TTC549 (cell line): ENCODE data around the gene HOMER3.
"Not testable (repeated sequence)": the region's sequence is repeated elsewhere in the genome, so short reads cannot be mapped to it uniquely, and the experiment has no call there.

ENCODE experiments used
- FAIRE-seq: peaks from 2 replicates; lab custom pipeline; 2012; peaks lifted over from hg19 to GRCh38; lab: Jason Lieb, UNC

Gene HOMER3

DNA sequence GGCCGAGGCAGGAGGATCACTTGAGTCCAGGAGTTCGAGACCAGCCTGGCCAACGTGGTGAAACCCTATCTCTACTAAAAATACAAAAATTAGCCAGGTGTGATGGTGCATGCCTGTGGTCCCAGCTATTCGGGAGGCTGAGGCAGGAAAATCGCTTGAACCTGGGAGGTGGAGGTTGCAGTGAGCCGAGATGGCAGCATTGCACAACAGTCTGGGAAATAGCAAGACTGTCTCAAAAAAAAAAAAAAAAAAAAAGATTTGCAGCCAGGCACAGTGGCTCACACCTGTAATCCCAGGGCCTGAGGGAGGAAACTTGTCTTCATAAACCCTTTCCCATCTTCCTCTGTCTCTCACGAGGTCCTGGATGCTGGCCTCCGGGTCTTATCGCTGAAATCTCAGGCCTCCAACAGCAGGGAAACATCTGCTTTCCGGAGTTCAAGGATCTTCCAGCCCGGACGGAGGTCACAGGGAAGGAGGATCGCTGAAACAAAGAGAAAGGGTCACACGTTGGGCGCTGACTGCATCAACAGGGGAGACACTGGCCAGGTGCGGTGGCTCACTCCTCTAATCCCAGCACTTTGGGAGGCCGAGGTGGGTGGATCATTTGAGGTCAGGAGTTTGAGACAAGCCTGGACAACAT, 11.5 kb upstream of the HOMER3 start:
- FAIRE-seq, result not testable (repeated sequence)

DNA sequence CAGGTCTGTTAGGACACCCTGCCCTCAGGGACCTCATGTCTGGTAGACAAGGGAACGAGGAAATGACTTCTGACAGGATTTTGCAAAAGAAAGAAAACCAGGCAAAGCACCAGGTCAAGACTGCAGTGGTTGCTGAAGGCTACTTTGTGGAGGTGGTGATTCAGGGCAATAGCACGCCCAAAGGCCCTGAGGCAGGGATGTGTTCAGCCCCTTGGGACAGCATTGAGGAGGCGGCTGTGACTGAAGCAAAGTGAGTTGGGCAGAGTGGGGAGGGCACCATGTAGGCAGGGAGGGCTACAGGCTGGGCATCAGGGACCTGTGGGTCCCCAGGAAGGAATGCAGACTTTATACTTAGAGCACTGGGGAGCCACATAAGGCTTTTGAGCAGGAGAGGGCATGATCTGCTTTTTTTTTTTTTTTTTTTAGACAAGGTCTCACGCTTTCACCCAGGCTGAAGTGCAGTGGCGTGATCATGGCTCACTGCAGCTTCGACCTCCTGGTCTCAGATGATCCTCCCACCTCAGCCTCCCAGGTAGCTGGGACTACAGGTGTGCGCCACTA, 10.8 kb upstream of the HOMER3 start:
- no peak for FAIRE-seq

DNA sequence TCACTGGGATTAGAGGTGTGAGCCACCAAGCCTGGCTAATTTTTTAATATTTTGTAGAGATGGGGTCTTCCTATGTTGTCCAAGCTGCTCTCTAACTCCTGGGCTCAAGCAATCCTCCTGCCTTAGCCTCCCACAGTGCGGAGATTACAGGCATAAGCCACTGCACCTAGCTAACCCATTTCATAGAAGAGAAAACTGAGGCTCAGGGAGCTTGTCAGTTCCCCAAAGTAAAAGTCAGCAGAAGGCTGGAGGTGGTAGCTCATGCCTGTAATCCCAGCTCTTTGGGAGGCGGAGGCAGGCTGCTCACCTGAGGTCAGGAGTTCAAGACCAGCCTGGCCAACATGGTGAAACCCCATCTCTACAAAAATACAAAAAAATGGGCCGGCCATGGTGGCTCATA, 8.8 kb upstream of the HOMER3 start:
- no peak for FAIRE-seq

DNA sequence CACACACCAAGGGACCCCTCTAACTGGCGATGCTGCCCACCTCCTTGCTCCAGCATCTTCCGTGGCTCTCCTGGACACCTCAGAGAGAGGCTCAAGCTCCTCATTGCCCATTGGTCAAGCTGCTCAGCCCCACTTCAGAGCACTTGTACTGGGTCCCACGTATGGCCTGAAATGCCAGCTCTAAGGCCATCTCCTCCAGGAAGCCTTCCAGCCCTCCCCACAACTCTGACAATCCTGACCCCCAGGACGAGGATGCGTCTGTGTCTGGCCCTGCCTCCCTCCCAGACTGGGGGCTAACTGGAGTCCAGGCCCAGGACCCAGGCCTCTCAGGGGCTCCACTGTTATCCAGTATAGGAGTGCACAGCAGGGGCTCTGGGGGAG, 7.9 kb upstream of the HOMER3 start:
- FAIRE-seq, result no peak

DNA sequence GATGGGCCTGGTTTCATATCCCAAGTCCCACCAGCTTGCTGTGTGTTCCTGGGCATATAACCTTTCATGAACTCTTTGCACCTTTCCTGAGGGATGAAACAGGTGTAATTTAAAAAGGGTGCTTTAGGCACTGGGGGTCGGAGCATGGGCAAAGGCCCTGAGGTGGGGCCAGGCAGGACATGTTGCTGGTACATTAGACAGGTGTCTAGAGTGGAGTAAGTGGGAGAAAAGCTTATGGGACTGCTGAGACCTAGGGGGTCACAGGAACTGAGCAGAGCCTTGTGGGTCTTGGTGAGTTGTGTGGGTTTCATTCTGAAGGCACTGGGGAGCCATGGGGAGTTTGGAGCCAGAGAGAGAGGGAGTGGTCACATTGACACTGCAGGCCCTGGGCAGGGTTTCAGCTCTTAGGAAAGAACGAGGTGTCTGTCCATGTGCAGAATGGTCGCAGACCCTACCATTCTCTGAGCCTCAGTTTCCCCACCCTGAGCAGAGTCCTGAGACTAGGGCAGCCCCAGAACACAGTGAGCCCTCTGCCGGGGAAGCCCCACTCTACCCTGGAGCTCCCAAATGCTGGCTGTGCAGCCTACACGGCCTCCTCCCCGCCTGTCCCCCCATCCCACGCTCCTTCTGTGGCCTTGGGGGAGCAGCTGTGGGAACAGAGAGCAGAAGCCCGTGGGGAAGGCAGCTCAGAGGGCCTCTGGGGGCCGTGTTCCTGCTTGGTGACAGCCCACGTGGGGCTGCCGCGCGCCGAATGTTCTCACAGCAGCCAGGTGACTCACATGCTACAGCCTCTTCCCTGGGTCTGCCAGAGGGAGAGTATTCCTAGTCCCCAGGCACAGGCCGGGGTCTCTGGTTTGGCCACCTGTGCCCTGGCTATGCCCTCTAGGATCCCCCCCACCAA, 7.3 kb upstream of the HOMER3 start:
- no peak for FAIRE-seq

DNA sequence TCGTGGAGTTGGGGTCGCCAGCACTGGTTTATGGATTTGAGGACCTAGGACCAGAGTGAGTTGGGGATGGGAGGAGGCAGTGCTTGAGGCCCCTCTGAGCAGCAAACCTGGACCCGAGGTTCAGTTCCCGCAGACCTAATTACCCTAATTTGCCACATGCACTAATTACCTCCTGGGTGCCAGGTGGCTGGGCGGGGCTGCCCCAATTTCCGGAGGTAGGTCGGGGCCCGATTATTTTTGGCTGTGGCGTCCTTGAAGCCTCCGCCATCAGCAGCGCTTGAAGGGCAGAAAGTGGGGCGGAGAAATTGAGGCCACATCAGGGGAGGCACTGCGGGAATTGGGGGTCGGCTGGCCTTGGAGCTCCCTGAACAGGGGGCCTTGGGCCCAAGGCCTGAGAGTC, 5.9 kb upstream of the HOMER3 start:
- FAIRE-seq, result no peak

DNA sequence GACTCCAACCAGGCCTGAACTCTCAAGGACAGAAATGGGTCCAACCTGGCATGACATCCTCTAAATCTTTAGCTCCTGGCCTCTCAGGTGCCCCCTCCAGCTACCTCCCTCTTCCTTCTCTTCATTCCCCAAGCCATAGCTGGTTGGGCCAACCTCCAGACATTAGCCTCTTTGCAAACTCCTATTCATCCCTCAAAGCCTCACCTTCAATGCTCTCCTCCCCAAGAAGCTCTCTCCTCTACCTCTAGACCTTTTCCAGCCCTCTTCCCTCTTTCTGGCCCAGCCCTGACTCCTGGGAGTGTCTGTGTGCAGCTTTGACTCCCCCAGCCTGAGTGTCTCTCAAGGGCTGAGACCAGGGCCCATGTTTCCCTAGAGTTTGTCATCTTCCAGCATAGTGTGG, 5.3 kb upstream of the HOMER3 start:
- FAIRE-seq, result no peak

DNA sequence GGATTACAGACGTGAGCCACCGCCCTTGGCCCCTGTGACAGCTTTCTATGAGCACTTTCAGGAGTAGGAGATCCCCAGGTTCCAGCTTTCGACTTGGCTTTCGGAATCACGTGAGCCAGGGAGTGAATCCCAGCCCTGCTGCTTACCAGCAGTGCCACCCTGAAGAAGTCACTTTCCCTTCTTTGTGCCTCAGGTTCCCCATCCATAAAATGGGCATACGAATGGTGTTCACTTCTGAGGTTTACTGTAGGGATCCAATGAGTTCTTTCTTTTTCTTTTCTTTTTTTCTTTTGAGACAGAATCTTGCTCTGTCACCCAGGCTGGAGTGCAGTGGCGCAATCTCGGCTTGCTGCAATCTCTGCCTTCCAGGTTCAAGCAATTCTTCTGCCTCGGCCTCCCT, 4.3 kb upstream of the HOMER3 start:
- no peak for FAIRE-seq

DNA sequence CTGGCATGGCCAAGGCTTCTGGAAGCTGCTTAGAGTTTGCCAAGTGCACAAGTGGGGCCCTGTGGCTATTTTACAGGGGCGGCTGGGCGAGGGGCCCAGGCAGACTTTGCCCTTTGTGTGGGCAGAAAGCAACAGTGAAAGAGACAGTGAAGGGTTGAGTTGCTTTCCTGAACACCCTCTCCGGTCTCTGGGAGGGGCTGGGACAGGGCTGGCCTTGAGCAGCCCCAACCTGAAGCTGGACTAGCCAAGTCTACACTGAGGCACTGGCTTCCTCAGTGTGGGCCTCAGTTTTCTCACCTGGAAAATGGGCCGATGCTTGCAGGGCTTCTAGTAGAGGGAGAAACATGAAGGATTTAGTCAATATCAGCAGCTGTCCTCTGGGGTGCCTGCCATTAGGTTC, 2.4 kb upstream of the HOMER3 start:
- no peak for FAIRE-seq

DNA sequence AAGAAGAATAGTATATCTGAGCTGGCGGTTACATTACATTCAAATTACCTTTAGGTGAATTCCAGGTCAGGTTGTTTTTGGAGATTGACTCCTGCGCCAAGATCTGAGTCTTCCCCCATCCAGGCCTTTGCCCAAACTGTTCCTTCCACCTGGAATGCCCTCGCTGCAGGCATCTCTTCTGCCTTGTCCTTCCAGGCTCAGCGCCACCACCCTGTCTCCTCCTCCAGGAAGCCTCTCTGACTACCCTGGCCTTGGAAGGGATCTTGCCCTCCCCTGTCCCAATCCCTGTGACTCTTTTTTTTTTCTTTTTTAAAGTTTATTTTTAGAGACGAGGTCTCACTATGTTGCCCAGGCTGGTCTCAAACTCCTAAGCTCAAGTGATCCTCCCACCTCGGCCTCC, 1.7 kb upstream of the HOMER3 start:
- FAIRE-seq, result no peak

DNA sequence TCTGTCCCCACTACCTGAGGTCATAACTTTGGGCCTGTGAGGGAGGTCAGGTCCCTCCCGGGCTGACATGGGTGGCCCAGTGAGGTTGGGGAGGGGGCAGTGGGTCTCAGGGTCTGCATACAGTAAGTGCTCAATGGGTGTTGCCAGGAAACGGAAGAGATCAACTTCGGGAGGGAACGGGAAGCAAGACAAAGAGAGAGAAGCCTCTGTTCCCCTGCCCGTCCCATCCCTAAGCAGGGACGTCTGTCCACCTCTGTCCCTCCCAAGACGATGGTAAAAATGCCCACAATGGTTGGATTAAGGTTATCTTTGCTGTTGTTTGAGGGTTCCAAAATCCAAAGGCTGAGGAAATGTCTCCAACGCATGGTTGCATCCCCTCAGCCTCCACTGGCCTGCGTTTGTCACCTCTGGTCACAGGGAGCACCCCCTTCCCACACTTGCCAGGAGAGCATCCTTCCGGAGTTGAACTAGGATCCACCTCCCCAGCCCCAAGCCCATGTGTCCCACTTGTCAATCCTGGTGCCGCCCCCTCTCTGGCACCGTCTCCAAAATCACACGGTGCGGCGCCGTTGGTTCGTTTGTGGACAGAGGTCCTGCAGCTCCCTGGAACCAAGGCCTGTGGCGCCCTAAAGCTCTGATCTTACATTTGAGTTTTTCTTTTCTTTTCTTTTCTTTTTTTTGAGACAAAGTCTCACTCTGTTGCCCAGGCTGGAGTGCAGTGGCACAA, 774 bp upstream of the HOMER3 start:
- no peak for FAIRE-seq

DNA sequence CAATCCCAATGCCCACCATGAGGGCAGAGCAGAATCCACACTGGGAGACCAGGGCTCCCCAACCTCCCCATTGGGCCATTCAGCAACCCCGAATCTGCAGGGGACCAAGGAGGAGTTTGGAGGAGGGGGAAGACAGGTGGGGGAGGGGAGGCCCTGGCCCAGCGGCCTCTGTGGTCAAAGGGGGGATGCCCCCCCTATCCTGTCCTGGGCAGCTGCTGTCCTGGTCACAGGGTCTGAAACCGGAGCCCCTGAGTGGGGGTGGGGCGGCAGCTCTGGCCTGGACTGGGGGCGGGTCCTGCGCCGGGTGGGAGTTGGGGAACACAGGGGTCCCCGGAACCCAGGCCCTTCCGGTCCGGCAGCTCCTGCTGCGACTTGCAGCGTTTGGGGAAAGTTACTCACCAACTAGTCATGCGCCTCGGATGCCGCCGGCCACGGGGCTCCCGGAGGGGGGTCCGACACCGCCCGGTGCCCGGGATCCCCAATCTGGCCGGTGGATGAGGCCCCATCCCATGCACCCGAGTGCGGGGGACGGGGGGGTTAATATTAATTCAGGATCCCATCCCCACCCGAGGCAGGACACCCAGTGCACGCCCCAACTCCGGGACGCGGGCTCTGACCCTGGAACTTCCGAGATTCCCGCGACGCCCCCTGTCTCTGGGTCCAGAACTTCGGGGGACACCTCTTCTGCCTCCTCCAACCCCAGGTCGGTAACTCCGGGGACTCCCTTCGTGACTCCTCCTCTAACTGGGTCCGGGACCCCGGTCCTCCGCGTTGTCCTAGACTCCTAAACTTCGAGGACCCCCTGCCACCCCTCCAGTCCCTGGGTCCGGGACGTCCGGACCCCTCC, 872 bp downstream of the HOMER3 start:
- FAIRE-seq, result no peak

DNA sequence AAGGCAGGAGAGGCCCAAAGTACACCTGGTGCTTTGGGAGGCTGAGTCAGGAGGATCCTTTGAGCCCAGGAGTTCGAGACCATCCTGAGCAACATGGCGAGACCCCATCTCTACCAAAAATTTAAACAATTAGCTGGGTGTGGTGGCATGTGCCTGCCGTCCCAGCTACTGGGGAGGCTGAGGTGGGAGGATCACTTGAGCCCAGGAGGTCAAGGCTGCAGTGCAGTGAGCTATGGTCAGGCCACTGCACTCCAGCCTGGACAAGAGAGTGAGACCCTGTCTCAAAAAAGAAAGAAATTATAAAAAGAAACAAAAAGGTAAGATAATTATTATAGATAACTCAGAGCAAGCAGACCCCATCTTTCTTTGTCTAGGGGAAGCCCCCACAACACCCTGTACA, 1.9 kb downstream of the HOMER3 start:
- no peak for FAIRE-seq

DNA sequence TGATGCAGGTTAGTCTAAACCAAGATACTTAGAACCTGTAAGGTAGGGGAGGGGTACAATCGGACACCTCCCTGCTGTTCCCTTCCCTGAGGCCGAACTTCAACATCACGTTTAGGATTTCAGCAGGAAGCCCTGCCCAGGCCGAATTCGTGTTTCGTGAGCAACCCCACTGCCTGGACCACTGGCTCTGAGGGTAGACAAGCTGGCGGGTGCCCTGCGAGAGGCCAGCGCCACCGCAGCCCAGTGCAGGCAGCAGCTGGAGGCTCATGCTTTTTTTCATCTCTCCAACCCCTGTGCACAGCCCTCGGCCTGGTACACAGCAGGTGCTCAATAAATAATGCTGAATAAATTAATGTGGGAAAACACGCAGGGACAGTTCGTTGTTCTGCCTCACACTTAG, 7.7 kb downstream of the HOMER3 start:
- no peak for FAIRE-seq

DNA sequence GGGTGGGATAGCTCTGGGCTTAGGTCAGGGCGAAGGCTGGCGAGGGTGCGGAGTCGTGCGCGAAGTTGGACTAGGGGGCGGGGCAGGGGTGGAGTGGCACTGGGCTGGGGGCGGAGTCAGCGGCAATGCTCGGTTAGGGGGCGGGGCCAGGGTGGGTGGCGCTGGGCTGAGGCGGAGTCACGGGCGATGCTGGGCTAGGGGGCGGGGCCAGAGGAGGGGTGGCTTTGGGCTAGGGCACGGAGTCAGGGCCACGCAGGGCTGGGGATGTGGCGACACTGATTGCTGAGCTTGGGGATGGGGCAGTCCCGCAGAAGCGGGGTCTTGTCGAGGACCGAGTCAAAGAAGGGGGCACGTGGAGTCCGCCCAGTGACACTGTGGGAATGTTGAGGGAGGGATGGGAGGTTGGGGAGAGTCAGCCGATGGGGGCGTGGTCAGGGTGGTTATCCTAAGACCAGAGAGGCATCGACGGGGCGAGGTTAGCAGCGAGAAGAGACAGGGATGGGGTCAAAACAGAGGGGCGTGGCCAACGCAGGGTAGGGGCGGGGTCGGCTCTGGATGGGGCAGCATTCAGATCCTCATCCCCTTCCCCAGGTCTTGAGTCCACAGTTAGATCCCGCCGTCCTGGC, 8.7 kb downstream of the HOMER3 start:
- no peak for FAIRE-seq

DNA sequence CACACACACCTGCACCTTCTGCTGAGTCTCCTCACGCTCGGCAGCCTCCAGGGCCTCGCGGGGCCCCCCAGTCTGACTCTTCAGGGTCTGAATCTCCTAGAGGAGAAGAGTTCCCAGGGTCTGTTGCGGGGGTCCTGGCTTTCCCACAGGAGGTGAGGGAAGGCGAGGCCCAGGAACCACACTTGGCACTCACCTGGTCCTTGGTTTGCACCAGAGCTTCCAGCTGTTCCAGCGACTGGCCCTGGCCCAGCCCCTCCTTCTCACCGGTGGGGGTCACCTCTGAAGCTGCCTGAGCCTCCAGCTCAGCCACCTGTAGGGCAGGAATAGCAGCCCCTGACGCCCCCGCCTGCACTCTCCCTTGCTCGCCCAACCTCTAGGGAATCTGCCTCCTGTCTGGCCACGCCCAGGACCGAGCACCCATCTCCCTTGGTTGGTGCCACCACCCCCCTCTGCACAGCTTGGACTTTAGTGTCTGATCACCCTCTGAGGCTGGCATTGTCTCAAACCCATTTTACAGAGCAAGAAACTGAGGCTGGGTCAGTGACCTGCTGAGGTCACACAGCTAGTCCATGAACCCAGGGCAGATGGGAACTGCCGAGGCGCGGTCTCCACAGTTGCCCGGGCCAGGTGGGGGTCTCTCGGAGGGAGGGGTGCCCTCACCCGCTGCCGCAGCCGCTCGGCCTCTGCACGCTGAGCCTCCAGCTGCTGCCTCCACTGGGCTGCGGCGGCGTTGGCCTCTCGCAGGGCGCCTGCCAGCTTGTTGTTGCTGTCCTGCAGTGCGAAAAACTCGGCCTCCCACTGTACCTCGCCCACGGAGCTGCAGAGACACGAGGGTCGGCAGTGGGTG, 9.5 kb downstream of the HOMER3 start:
- no peak for FAIRE-seq

DNA sequence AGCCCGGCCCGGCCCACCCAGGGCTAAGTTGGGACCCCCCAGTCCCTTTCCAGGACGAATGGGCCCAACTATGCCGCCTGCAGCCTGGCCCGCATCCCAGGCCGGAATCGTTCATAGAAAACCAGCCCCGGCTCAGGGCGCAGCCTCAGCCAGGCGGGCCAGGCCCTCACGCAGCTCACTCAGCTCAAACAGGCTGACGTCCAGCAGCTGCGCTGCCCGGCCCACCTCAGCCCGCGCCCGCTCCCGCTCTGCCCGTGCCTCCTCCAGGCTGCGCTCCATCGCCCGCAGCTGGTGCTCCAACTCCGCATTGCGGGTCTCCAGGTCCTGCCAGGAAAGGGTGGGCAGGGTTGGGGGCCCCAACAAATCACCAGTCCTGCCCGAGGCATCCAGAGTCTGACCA, 11.7 kb downstream of the HOMER3 start:
- no peak for FAIRE-seq

DNA sequence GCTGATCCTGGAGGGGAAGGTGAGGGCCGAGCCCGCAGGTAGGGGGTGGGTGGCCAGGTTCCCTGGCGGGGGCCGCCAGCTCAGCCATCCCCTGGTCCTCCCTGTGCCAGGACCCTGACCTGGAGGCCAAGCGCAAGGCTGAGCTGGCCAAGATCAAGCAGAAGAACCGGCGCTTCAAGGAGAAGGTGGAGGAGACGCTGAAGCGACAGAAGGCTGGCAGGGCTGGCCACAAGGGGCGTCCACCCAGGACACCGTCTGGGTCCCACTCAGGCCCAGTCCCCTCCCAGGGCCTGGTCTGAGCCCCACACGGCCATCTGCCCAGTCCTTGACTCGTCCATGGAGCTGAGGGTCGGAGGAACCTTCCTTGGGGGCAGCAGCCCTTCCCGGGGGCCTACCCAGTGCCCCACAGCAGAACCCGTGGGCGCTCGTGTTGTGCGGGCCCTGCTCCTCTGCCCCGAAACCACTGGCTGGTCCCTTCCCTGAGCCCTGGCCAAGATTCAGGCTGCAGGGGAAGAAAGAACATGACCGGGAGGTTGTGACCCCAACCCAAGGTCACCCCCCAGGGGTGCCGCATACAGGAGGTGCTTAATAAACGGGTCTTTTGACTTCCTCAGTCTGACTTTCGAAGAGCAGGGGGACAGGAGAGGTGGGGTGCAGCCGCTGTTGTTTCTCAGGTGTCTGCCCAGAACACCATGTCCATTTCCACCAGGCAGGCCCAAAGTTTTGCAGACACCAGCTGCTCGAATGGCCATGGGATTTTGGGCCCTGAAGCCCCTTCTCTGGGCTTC, 12.8 kb downstream of the HOMER3 start:
- no peak for FAIRE-seq

DNA sequence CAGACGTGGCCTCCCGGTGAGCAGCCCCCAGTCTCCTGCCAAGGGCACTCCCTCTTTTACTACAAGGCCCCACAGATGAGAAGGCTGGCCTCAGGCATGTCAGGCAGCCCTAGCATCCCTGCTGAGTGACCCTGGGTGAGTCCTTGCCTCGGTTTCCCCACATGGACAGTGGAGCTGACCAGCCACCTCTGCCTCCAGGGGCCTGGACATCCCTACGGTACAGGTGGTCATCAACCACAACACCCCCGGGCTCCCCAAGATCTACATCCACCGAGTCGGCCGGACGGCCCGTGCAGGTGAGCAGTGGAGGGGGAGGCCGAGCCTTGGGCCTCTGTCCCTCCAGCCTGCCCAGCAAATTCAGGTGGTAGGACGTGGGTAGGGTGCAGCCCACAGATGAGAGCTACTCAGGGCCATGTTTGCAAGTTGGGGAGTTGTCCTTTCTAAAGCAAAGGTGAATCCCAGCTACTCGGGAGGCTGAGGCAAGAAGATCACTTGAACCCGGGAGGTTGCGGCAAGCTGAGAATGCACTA, 16.3 kb downstream of the HOMER3 start:
- no peak for FAIRE-seq
